CD4-positive, alpha-beta T cell treated with Interleukin-12 subunit alpha and Interleukin-12 subunit beta, for 1 hour (primary cell): ENCODE results near the gene SLC5A4.
"Not testable (repeated sequence)": the region's sequence is repeated elsewhere in the genome, so short reads cannot be mapped to it uniquely, and the experiment has no call there.

Experiments
- DNase-seq: peaks from one replicate; pipeline ENCODE4 v3.0.0-alpha.2; 2020

Gene SLC5A4

GRCh38 chr22:32197553-32198226, 57.5 kb downstream of the SLC5A4 start:
- not testable (repeated sequence) for DNase-seq

DNA sequence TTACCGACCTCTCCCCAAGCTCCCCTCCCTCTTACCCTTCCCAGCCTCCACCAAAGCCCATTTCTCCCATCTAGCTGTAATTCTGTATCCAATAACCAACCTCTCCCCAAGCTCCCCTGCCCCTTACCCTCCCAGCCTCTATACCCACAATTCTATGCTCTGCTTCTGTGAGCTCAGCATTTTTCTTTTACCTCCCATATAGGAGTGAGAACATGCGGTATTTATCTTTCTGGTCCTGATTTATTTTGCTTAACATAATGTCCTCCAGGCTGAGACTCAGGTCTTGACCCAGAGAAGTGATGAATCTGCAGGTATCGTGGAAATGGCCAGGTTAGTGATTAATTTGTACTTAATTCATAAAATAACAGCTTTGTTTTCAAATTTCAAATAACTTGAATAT, 59.2 kb downstream of the SLC5A4 start:
- DNase-seq = not testable (repeated sequence)

GRCh38 chr22:32193346-32193745, 61.8 kb downstream of the SLC5A4 start:
- DNase-seq = not testable (repeated sequence)

DNA sequence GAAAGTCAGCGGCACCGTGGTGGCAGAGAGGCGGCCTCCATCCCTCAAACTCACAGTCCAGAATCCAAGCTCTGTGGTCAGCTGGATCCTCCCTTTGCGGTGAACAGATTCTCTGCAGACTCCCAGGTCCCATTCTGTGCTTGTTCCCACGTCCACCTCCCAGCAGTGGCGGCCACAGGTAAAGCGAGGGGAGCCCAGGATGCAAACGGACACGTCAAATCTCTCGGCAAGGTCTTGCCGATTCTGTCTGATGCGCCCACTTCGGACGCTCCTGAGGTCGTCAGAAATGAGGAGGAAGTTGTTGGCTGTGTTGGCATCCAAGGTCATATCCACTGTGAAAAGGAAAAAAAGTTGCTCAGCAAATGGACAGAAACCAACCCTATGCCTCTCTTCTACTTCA, 64.1 kb downstream of the SLC5A4 start:
- not testable (repeated sequence) for DNase-seq

- DNase-seq = no peak
Observed at GRCh38 chr22:32185821-32186220, 69.3 kb downstream of the SLC5A4 start.

- DNase-seq = no peak
Observed at GRCh38 chr22:32183625-32184024, 71.5 kb downstream of the SLC5A4 start.

GRCh38 chr22:32181043-32181442, 74.1 kb downstream of the SLC5A4 start:
- DNase-seq = no peak

GRCh38 chr22:32177221-32177765, 77.9 kb downstream of the SLC5A4 start:
- no peak for DNase-seq

DNA sequence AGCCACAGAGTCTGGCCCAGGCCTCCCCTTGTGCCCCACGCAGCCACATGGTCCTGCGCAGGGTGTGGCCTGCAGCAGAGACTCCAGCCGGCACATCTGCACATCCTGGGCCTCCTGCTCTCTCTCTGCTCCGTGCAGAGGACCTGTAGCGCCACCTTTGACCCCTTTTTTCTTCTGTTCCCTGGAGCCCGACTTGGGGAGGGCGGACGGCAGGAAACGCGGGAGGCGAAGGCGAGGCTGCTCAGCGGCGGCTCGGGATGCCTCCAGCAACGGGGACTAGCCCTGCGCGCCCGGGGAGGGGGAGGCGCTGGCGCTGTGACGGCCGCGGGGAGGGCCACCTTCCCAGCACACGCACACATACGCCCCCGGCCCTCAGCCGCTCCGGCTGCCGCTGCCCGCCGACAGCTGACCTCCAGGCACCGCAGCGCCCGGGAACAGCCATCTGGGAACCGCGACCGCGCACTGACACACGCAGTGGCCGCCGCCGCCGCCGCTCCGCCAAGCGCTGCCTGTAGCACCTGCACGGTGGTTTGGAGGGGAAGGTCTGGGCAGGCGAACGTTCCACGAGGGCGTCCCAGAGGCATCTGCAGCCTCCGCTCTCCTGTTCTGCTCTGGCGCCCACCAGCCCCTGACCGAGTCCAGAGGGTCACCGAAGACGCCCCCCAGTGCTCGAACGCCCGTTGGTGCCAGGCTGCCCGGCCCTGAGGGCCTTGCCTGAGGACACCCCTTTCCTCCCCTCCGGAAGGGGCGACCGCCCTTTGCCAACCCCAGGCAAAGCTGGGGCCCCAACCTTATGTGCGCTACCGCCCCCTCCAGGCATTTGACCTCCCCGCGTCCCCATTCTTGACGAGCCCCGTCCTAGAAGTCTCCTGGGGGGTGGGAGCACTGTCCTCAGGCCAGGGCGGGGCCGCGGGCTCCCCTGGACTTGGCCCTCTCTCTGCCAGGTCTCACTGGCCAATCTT, 79.2 kb downstream of the SLC5A4 start:
- no peak for DNase-seq

- DNase-seq = no peak
Observed at GRCh38 chr22:32175115-32175514, 80.0 kb downstream of the SLC5A4 start.
